NCI-H2081 (cell line): Measurements from ENCODE around the gene FST.
A peak's percentile ranks its signal among the peaks of the same experiment; 100 is the strongest.

Experiments
- DNase-seq, 2 experiments: peaks; one replicate each; lab custom pipeline; 2025; lab: John Stamatoyannopoulos, UW

FST gene

GRCh38 chr5:53480416-53481158, at the start of gene FST:
Gene FST (plus strand): TSS chr5:53480629. CDS start chr5:53480792, 163 bp downstream.
- peak in 1 of 2 experiments; percentile 6 for DNase-seq

GRCh38 chr5:53431665-53432064, 48.8 kb upstream of the FST start:
- no peak for DNase-seq

GRCh38 chr5:53433026-53433425, 47.4 kb upstream of the FST start:
- no peak for DNase-seq

- DNase-seq = no peak
Measured at GRCh38 chr5:53434541-53434940, 45.9 kb upstream of the FST start.

- DNase-seq = no peak
Measured at GRCh38 chr5:53436480-53437191, 43.8 kb upstream of the FST start.

GRCh38 chr5:53438079-53438478, 42.4 kb upstream of the FST start:
- no peak for DNase-seq

GRCh38 chr5:53438486-53439472, 41.6 kb upstream of the FST start:
- DNase-seq = no peak

GRCh38 chr5:53442961-53443360, 37.5 kb upstream of the FST start:
- DNase-seq = no peak

- DNase-seq = no peak
Measured at GRCh38 chr5:53445569-53445968, 34.9 kb upstream of the FST start.

GRCh38 chr5:53446908-53447307, 33.5 kb upstream of the FST start:
- DNase-seq = no peak

- no peak for DNase-seq
Measured at GRCh38 chr5:53448851-53449250, 31.6 kb upstream of the FST start.

- peak in 1 of 2 experiments; percentile 27 for DNase-seq
Measured at GRCh38 chr5:53453898-53454718, 26.3 kb upstream of the FST start.

GRCh38 chr5:53454719-53455000, 25.8 kb upstream of the FST start:
- DNase-seq = no peak

GRCh38 chr5:53456366-53456765, 24.1 kb upstream of the FST start:
- DNase-seq = no peak

GRCh38 chr5:53463909-53464621, 16.4 kb upstream of the FST start:
- DNase-seq = no peak

- no peak for DNase-seq
Measured at GRCh38 chr5:53464722-53465121, 15.7 kb upstream of the FST start.

- DNase-seq = no peak
Measured at GRCh38 chr5:53469946-53470687, 10.3 kb upstream of the FST start.

- DNase-seq = no peak
Measured at GRCh38 chr5:53472279-53472678, 8.2 kb upstream of the FST start.

- DNase-seq = no peak
Measured at GRCh38 chr5:53472720-53473510, 7.5 kb upstream of the FST start.
